Stimulated activated CD4-positive, alpha-beta T cell treated with anti-CD3 and anti-CD28 coated beads, TNF-alpha, amount 100 ng/mL, for 1 hour (primary cell): ENCODE measurements around the gene RAB44.

Experiments
- DNase-seq, 3 donors: peaks; one replicate each; pipeline ENCODE4 v3.0.0-alpha.2; 2020; ENCODE audit warnings: low read depth in 3 of 3, low spot score in 1 of 3

Gene RAB44

DNA sequence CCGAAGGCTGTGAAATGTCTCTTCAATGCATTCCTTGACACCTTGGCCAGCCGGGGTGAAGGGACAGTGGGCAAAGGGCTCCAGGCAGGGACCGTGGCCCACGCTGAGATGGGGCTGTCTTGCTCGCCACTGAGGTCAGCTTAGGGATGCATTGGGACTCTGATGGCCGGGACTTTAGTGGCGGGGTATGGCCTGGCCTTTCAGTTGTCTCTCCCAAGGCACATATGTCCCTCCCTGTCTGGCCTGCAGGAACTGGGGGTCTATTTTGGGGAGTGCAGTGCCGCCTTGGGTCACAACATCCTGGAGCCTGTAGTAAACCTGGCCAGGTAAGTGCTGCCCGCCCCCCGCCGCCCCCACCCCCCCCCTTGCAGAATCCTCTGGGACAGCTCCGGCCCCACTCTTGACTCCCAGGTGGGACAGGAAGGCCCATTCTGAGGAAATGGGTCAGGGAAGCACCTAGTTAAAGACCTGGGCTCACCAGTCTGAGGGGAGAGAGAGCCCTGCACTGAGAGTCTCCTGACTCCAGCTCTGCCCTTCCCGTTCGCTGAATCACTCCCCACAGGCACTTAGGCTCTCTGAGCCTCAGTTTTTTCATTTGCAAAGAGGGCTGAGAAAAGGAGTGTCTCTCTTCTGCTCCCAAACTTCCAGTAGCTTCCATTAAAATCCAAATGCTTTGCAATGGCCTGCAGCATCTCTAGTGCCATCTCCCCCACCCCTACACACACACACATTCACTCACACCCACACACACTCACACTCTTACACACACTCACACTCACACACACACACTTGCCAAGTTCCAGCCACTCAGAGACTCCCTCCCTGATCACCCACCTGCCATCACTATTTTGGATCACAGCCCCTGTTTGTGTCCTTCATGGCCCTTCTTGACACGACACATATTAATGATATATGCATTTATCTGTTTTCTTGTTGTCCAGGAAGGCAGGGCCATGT, 33.1 kb downstream of the RAB44 start:
- DNase-seq, result no peak

DNA sequence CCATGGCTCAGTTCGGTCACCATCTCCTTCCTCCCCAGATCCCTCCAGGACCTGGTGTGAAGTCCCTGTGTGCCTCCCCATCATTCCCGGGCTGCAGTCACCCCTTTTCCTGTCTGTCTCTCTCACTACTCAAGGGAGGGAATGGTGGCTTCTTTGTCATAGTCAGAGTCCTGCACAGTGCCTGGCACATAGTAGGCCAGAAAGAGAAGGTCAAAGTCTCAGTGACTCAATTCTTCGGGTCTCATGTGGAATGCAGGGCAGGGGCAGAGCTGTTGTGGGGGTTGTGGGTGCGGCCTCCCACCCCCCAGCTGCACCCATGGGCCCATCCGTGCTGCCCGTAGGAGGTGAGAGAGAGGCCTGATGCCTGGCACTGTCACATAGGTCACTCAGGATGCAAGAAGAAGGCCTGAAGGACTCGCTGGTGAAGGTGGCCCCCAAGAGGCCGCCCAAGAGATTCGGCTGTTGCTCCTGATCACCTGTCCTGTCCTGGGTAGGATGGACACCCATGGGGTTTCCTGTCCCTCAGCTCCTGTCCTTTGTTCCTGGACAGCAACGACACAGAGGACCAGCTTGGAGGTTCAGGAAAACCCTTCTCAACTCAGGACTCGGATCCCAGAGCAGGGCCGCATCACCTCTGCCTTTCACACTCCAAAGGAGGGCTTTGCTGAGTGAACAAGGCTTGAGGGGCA, 34.1 kb downstream of the RAB44 start:
- DNase-seq, result no peak

DNA sequence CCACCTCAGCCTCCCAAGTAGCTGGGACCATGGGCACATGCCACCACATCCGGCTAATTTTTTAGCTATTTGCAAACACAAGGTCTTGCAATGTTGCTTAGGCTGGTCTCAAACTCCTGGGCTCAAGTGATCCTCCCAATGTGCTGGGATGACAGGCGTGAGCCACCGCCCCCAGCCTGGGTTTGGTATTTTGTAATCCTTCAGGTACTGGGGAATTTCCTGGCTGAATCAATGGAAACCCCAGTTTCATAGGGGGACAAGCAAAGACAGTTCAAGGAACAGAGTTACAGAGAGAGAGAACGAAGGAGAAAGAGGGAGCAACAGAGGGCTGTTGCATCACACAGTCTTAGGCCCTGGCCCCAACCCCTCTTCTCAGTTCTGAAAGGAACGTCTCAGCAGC, 35.7 kb downstream of the RAB44 start:
- no peak for DNase-seq

DNA sequence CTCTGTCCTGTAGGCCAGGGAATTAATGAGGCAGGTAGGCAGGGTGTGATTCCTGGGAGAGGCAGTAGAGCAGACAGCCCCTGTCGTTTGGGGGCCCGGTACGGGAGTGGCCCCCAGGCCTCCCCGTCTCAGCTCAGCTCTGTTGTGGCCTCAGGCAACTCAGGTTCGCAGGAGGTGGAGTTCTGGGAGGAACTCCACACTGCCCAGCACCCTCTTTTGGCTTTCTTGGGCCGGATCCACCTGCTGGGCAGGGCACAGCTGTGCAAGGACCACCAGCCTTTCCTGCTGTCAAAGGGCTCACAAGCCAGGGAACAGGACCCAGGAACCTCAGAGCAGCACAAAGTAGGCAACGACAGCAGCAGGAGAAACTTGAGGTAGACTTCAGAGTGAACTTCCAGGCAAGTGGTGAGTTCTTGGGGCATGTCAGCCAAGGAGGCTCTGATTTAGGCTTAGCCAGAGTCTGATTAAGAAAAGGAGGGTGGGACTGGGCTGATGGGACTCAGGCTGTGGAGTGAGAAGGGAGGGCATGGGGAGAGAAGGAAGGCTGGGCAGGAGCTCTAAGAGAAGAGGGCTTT, 36.9 kb downstream of the RAB44 start:
- DNase-seq, result no peak

DNA sequence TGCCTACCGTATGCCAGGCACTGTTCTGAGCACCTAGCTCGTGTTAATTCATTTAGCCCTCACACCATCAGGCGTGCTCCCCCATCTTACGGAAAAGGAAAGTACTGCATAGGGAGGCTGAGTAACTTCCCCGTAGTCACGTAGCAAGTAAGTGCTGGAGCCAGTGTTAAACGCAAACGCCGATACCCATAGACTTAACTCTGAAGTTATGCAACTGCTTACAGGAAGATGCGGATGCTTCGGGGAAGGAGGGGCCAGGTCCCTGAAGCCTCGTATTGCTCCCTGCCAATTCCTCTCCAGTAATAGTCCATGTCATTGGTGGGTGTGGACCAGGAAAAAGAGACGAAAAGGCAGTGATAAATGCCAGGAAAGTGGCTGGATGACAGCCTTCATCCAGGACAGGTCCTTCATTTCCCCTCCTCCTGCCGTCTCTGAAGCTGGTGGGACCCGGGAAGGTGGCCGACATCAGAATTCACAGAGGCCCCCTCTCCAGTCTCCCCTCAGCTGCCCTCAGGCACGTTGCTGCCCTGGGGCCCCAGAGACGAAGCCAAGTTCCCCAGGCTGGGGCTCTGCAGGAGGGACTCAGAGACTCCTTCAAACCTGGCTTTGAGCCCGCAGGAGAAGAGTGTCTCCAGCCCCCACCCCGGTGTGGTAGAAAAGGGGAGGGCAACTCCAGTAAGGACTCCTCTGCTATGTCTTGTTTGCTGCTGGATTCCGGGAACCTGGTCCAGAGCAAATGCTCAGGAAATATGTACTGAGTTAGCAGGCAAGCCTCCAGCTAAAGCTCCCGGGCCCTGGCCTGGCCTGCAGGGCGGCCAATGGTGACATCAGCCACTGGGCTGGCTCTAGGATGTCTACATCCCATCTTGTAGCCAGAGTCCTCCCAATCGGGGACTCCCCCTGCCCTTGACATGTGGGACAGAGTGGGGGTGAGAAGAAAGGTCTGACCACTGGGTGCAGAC, 37.8 kb downstream of the RAB44 start:
- DNase-seq, result no peak

DNA sequence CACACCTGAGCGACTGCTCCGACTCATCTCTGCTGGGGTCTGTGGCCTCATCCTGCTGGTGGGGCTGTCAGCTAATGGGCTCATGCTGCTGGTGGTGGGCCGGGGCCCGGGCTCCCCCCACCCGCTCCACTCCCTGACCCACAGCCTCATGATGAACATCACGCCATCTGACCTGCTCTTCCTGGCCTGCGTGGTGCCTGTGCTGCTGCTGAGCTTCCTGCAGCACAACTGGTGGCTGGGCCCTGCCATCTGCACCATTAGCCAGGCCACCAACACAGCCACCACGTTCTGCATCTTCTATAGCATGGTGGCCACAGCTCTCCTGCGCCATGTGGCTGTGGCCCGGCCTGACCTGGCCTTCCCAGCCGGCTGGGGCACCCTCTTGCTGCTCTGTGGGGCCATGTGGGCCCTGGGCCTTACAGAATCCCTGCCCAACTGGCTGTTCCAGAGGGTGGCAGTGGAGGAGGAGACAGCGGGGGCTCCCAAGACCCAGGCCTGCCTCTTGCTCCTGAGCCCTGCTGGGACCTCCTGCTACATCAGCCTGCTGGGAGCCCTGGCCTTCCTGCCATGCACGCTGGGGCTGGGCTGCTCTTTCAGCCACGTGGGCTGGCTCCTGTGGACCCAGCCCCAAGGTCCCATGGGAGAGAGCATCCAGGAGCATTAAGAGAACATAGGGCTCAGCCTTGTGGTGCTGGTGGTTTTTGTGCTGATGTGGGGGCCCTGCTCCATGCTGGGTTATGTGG, 39.6 kb downstream of the RAB44 start:
- DNase-seq, result no peak

DNA sequence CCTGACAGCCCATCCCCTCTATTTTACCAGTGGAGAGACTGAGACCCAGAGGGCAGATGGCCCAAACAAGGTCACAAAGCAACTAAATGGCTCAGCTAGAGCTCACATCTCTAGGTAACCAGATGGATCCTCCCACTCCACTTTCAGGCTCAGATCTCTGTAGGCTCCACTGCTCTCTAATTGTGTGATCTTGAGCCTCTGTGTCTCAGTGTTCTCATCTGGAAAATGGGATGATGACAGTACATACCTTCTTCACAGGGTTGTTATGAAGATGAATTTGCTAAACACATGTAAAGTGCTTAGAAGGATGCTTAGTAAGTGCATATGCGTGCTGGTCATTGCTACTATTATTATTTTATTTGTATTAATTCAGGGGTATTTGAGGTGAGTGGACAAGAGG, 40.5 kb downstream of the RAB44 start:
- DNase-seq, result no peak

DNA sequence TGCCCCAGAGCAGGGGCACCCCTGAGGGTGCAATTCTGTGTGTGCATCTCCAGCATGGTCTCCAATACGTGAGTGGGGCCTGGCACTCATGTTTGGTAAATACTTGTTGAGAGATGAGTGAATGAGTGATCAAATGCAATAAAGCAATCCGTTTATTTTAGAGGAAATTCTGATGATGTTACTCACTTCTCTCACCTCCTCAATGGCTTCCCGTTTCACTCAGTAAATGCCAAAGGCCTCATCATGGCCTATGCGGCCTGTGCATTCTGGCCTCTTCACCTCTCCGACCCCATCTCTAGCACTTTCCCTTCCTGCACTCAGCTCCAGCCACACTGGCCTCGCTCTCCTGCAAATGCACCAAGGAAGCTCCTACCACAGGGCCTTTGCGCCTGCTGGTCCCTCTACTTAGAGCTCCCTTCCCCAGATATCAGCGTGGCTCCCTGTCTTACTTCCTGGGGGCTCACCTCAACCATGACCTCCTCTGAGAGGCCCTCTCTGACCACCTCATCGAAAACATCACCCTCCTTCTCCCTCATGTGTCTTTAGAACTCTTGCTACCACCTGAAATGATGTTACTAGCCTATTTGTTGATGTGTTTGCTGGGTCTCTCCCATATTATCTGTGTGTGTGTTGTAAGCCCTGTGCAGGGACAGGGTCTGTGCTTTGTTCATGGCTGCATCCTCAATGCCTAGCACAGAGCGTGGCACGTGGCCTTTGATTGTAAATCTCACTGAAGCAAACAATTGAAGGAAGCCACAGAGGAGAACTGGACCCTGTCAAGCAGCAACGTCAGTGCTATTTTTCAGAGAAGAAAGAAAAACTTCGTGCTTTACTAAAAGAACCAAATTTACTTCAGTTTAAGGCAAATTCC, 42.6 kb downstream of the RAB44 start:
- DNase-seq, result no peak

DNA sequence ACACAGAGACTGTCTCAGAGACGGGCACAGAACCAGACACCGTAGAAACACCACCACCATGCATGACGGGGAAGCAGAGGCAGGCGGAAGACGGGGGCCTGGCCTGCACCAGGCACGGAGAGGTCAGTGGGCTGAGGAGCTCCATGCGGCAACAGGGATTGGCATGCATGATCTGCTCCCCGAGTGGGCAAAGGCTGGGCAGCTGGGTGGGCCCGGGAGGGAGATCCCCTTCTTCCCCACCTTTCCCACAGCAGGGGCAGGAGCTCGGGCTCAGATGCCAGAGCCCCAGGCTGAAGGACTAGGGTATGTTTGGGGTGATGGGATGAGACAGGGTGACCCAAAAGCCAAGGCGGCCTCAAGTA, 43.2 kb downstream of the RAB44 start:
- no peak for DNase-seq

DNA sequence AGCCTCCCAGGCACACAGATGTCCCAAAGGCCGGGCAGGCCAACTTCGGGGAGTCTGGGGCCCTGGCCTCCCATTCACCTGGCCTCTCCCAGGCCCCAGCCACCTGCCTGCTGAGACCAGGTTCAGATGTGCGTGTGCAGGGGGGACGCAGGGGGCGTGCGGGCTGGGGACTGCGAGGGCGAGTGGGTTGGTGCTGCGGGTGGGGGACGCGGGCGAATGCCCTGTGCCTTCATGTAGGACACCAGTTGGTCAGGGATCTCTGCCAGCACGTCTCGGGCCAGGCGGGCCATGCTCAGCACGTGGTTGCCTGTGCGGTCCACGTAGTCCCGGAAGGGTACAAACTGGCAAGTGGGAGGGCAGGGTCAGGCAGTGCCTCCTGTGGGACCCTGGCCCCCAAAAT, 44.5 kb downstream of the RAB44 start:
- DNase-seq, result no peak

DNA sequence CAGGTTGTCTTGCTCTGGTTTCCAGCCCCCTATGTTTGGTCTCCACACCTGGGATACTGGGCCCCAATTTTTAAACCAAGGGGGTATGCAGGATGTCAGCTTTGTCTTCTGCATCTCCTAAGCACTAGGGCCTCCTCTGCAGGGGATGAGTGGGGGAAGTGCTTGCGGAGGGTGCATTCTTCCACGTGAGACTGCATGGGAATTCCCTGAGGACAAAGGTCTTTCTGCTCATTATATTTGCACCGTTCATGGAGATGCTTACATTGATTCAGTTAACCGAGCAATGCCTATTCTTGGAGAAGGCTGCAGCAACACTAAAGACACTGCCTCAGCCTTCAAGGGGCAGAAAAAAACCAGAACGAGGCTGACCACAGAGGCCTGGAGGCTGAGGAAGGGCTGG, 45.4 kb downstream of the RAB44 start:
- no peak for DNase-seq

DNA sequence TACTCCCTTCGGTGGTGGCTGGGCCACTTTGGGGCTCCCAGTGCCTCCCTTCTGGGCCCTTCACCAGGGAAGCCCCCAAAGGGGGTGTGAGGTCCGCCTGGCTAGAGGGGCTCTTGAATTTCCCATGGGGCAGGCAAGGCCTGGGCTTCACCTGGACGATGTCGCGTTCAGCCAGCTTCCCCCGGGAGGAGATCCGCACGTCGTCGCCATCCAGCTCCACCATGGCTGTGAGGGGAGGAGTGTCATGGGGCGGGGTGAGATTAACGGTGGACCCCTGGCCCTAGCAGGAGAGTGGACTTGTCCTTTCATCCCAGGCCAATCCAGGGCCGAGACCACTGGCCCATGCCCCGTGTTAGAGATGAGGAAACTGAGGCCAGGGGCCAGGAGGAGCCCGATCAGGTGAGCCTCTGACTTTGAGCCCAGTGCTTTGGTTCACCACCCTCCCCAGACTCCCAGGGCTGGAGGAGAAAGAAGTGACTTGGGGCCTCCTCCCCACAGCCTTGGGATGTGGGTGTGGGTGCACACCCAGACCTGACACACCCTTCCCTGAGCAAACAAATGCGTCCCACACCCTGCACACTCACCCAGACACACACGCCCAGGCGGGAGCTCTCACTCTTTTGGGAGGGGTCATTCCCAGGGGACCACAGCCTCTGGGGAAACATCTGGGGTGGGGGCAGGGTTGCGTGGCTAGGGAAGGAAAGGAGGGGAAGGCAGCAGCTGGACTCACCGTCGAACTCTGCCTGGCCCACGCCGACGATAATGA, 46.1 kb downstream of the RAB44 start:
- DNase-seq, result no peak

DNA sequence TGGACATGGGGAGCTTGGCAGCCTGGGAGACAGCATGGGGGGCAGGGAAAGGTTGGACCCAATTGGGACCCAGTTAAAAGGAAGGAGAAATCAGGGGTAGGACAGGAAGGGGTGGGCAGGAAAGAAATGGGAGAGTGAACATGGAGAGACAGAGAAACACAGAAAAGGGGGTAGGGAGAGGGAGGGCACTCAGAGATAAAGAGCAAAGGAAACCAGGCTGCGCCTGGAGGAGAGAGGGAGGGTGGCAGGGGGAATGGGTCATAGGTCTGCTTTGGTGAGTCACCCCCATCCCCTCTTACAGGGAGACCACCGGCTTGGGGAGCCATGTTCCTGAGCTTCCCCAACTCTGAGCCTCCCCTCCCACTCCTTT, 46.7 kb downstream of the RAB44 start:
- no peak for DNase-seq

DNA sequence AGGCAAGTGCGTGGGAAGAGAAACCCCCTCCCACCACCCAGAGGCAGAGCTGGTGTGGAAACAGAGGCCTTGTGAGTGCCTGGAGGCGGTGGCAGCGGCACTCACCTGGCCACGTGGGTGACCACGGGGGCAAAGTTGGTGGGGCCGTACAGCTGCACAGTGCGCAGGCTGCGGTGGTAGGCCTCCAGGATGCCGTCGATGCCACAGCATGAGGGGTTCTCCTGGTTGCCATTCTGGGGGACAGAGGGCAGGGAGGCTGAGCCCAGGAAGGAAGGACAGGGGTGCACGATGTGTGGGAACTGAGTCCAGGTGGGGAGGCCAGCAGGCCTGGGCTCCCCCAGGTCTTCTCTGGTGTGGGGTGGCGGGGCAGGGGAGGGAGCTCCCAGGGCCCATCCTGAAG, 47.7 kb downstream of the RAB44 start:
- DNase-seq, result no peak

DNA sequence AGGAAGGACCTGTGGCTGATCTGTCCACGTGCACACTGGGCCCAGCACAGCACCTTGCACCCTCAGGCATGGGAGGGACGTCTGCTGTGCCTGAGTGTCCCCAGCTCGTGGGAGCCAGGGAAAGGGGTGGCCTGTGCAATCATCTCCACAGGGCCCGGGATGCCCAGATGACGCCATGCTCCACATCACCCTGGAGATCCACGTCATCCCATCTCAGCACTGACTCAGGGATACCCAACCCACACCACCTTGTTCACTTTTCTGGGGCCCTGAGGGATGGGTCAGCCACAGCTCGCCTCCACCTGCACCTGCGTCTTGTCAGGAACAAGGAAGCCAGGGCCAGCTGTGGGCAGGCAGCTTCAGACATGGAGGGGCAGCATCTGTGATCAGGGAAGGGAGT, 48.2 kb downstream of the RAB44 start:
- DNase-seq, result no peak

DNA sequence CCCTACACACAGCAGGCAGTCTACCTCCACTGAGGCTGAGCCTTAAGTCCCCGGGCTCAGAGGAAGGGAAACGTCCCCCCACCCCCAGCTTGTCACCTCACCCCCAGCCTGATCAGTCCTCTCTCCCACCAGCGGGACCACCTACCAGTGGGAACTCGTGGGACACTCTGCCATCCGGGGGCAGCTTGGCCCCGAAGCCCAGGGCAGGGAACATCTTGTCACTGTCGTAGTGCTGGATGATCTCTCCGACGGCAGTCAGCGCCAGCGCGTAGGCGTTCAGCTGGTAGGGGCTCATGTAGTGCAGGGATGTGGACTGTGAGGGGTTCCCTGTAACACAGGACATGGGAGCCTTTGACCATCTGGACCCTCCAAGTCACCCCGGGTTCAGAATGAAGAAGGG, 48.6 kb downstream of the RAB44 start:
- no peak for DNase-seq

DNA sequence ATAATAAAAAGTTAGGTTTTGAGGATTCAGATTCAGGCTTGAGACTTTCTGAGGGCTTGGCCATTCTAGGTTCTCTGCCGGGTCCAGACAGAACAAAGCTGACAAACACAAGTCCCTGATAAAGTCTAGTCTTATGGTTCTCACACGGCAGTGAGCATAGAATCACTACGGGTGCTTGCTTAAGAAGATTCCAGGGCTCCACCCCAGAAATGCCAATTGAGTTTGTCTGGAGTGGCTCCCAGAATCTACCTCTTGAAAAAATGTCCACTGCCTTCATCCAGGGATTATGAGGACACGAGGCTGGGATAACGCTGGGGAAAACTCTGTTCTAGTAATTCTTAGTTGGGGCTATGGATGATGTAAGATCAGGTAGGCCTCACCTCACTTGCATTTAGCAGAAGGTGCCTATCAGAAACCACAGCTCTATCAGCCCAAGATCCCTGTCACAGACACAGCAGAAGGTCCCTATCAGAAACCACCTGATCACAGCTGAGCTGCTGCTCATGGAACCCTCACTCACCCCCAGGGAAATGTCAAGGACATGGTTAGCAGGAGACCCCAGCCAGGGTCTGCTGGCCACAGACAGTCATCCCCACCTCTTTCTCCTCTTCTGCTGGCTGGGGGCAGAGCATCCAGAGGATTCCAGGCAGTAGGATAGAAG, 52.3 kb downstream of the RAB44 start:
- no peak for DNase-seq

DNA sequence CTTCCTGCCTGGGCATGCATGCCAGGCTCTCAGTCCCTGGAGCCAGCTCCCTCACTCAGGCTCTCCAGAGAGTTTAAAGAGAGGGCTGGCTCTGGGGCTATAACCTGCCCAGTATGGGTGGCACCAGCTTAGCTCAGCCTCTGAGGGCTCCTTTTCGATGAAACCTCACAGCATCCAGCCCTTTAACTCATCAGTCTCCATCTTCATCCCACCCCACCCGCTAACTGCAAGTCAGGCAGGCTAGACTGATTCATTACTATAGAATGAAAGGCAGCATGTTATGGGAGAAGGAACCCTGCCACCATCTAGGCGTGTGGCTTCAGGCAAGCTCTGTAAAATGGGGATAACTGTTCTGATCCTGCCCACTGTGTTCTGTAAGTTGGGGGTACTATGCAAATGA, 53.5 kb downstream of the RAB44 start:
- DNase-seq, result no peak
